ENCODE results near the gene STAC2. TPM values are rescaled to one million over a fixed set of nuclear protein-coding genes. Genes with fewer than 3 reads are reported as not detected.

The STAC2 gene
- polyA plus RNA-seq, 3 donors, result not detected

- H3K9me3 Mint-ChIP-seq, result peaks cover 0 to 2% (median 0%) of the 10 kb centered on the region in 7 donors
- Histone ChIP-seq H3K79me2 (ENCODE audit: insufficient read depth, low read length) (no peaks in the 10 kb centered on the region), H3K4me1 (ENCODE audit: control insufficient read depth in 1 of 2, insufficient read depth in 2 of 2, low read length in 2 of 2) (peaks cover 9 to 12% of the 10 kb centered on the region in 2 donors), H3K27ac (ENCODE audit: low read depth in 1 of 2, low read length in 2 of 2) (no peak overlapping the region), H3K27me3 (ENCODE audit: control insufficient read depth in 2 of 2, insufficient read depth in 2 of 2, low read length in 2 of 2) (peaks cover 0 to 13% of the 10 kb centered on the region in 2 donors), H3K9me3 (replicated peaks in 1 of 2; ENCODE audit: control insufficient read depth in 1 of 2, insufficient read depth in 1 of 2, low read length in 2 of 2) (no peaks in the 10 kb centered on the region), H3K36me3 (replicated peaks in 1 of 2; ENCODE audit: control insufficient read depth in 1 of 2, insufficient read depth in 2 of 2, low read length in 2 of 2) (no peaks in the 10 kb centered on the region), H3K9ac (ENCODE audit: insufficient read depth, low read length, poor library complexity, severe bottlenecking) (no peak overlapping the region), H2AFZ (ENCODE audit: insufficient read depth, low read depth, low read length, poor library complexity, severe bottlenecking) (no peak overlapping the region), H3K4me3 (replicated peaks in 1 of 3; ENCODE audit: low read depth in 2 of 3, low read length in 3 of 3) (no peak overlapping the region), H3K4me2 (replicated peaks; ENCODE audit: extremely low read depth, low read length, poor library complexity, severe bottlenecking) (no peak overlapping the region), H4K20me1 (ENCODE audit: insufficient read depth, low read length) (no peaks in the 10 kb centered on the region)
- H3K36me3 Mint-ChIP-seq, result no peaks in the 10 kb centered on the region
- TF ChIP-seq CTCF (IDR thresholded peaks at IDR 0.05), result no peak
- peaks cover 22% of the 10 kb centered on the region for H3K4me1 Mint-ChIP-seq
- DNase-seq, result no peak
- H3K4me3 Mint-ChIP-seq, result no peak overlapping the region
- no peak overlapping the region for H3K27ac Mint-ChIP-seq
- intact Hi-C loops (cut with micrococcal nuclease), result loop anchor here (10.0 kb wide), 3 partner anchors 72 to 242 kb away; partner anchors contain the start of gene ARL5C (in 1 of the 2)
- WGBS (ENCODE audit: insufficient coverage), result 93% methylated on average over 5 of the region's 6 CpGs
- H3K27me3 Mint-ChIP-seq (ENCODE audit: low read depth in 3 of 3), result peaks cover 4 to 28% (median 19%) of the 10 kb centered on the region in 3 donors
These were observed 11.3 kb upstream of the STAC2 start for GRCh38 chr17:39236981-39237441.

- Histone ChIP-seq H3K79me2 (ENCODE audit: insufficient read depth, low read length) (no peaks in the 10 kb centered on the region), H3K27me3 (ENCODE audit: control insufficient read depth in 2 of 2, insufficient read depth in 2 of 2, low read length in 2 of 2) (peaks cover 0 to 18% of the 10 kb centered on the region in 2 donors), H3K9ac (ENCODE audit: insufficient read depth, low read length, poor library complexity, severe bottlenecking) (no peak overlapping the region), H3K4me3 (replicated peaks in 1 of 3; ENCODE audit: low read depth in 2 of 3, low read length in 3 of 3) (no peak overlapping the region), H3K27ac (ENCODE audit: low read depth in 1 of 2, low read length in 2 of 2) (no peak overlapping the region), H3K4me1 (ENCODE audit: control insufficient read depth in 1 of 2, insufficient read depth in 2 of 2, low read length in 2 of 2) (peaks cover 14 to 17% of the 10 kb centered on the region in 2 donors), H3K4me2 (replicated peaks; ENCODE audit: extremely low read depth, low read length, poor library complexity, severe bottlenecking) (no peak overlapping the region), H3K36me3 (replicated peaks in 1 of 2; ENCODE audit: control insufficient read depth in 1 of 2, insufficient read depth in 2 of 2, low read length in 2 of 2) (no peaks in the 10 kb centered on the region), H4K20me1 (ENCODE audit: insufficient read depth, low read length) (no peaks in the 10 kb centered on the region), H2AFZ (ENCODE audit: insufficient read depth, low read depth, low read length, poor library complexity, severe bottlenecking) (no peak overlapping the region), H3K9me3 (replicated peaks in 1 of 2; ENCODE audit: control insufficient read depth in 1 of 2, insufficient read depth in 1 of 2, low read length in 2 of 2) (no peaks in the 10 kb centered on the region)
- no peaks in the 10 kb centered on the region for H3K36me3 Mint-ChIP-seq
- no peak overlapping the region for H3K4me3 Mint-ChIP-seq
- H3K27ac Mint-ChIP-seq, result peak overlapping the region in 1 of 7 donors; percentile 60
- no peak for DNase-seq
- WGBS (ENCODE audit: insufficient coverage), result 79% methylated on average over 2 of the region's 5 CpGs
- peaks cover 0 to 4% (median 0%) of the 10 kb centered on the region in 7 donors for H3K9me3 Mint-ChIP-seq
- intact Hi-C loops (cut with micrococcal nuclease), result loop anchor here (10.0 kb wide), 3 partner anchors 72 to 242 kb away; partner anchors contain the start of gene ARL5C (in 1 of the 2)
- peaks cover 28% of the 10 kb centered on the region for H3K4me1 Mint-ChIP-seq
- peaks cover 9 to 34% (median 21%) of the 10 kb centered on the region in 3 donors for H3K27me3 Mint-ChIP-seq (ENCODE audit: low read depth in 3 of 3)
- TF ChIP-seq CTCF (IDR thresholded peaks at IDR 0.05), result no peak
These were observed 10.7 kb upstream of the STAC2 start for GRCh38 chr17:39236450-39236927.

All from CD14-positive monocyte (primary cell).